ENCODE data around the gene SLC6A11. TPM values are rescaled to one million over a fixed set of nuclear protein-coding genes. Genes with fewer than 3 reads are reported as not detected.
A peak's percentile ranks its signal among the peaks of the same experiment; 100 is the strongest.

The SLC6A11 gene
- total and polyA plus RNA-seq, 2 of the 8 experiments (the other 6 are each of a cell fraction or from before 2014, with no cell fraction given): 0.78 to 1.5 TPM

DNA sequence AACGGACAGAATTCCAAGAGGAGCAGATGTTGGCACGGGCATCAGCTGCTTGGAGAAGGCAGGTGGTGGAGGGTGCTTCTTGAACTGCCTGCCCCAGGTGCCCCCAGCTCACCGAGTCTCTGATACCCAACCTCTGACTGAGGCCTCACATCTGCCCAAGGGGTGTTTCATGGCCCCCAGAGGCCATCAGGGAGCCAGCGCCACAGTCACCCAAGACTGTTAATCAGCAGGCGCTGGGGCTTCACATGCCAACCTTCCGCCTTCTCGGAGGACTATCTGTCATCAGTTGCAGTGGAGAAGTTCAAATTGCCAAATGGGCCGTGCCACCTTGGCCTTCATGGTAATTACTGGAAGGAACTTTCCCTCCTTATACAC, 114.6 kb downstream of the SLC6A11 start:
- H2BK120ac ChIP-seq (replicated peaks; ENCODE audit: low read depth, low read length): no peak overlapping the region
- H3K4ac ChIP-seq (replicated peaks; ENCODE audit: insufficient read length, low read depth, low read length): no peak overlapping the region
- H3K23me2 ChIP-seq (ENCODE audit: low read depth, low read length): no peaks in the 10 kb centered on the region
- H4K20me1 ChIP-seq (replicated peaks in 1 of 2; ENCODE audit: control insufficient read depth in 1 of 2, insufficient read depth in 2 of 2, low read length in 2 of 2): no peaks in the 10 kb centered on the region
- no peaks in the 10 kb centered on the region for H3K27me3 ChIP-seq (replicated peaks in 1 of 4; ENCODE audit: control insufficient read depth in 3 of 4, extremely low read depth in 1 of 4, insufficient read depth in 3 of 4, low read length in 3 of 4)
- CTCF ChIA-PET (ENCODE audit: partially characterized antibody): interaction anchor here (0.8 to 4.1 kb wide), 4 partner anchors 11 to 670 kb away, joined by 3 to 16 read pairs (median 4); no protein-coding TSS in a partner anchor
- POLR2A ChIA-PET (ENCODE audit: partially characterized antibody): no interaction called here
- H2AFZ ChIP-seq (ENCODE audit: low read length): no peak overlapping the region
- H3K79me1 ChIP-seq (ENCODE audit: low read depth, low read length): no peaks in the 10 kb centered on the region; the same call in 1 of the 2 replicates
- H3K36me3 ChIP-seq (ENCODE audit: control insufficient read depth in 2 of 4, insufficient read depth in 4 of 4, low read length in 3 of 4): no peaks in the 10 kb centered on the region
- H3K4me2 ChIP-seq (ENCODE audit: insufficient read depth in 1 of 2, low read depth in 2 of 2, low read length in 2 of 2): no peak overlapping the region
- H3K79me2 ChIP-seq (ENCODE audit: control insufficient read depth in 1 of 2, insufficient read depth in 2 of 2, low read length in 2 of 2): no peaks in the 10 kb centered on the region
- no peak overlapping the region for H3K23ac ChIP-seq (ENCODE audit: insufficient read length)
- H3K27ac ChIP-seq (ENCODE audit: low read depth, low read length): no peak overlapping the region
- no peak overlapping the region for H3K4me3 ChIP-seq (ENCODE audit: extremely low read depth in 1 of 4, insufficient read depth in 2 of 4, low read depth in 3 of 4, low read length in 4 of 4)
- no peak overlapping the region for H4K5ac ChIP-seq (ENCODE audit: insufficient read length, low read depth, low read length)
- no peak for FAIRE-seq
- no peak overlapping the region for H3K18ac ChIP-seq (ENCODE audit: extremely low read depth, low read length)
- no peak overlapping the region for H2AK5ac ChIP-seq (ENCODE audit: low read depth, low read length)
- H3K9ac ChIP-seq (replicated peaks in 1 of 4; ENCODE audit: extremely low read depth in 1 of 4, low read depth in 3 of 4, low read length in 3 of 4): no peak overlapping the region
- H2BK12ac ChIP-seq (ENCODE audit: low read depth, low read length): no peak overlapping the region
- 82% methylated on average over 8 of the region's 8 CpGs; no CpG with 5 or more reads in 1 of the 2 experiments for WGBS, 2 experiments (ENCODE audit: extremely low coverage in 1 of 2, insufficient coverage in 1 of 2, insufficient read length in 1 of 2, insufficient replicate concordance in 2 of 2, low coverage in 1 of 2, low lambda C conversion rate in 2 of 2, missing lambda C conversion rate in 1 of 2)
- H3K4me1 ChIP-seq (replicated peaks in 1 of 4; ENCODE audit: control insufficient read depth in 3 of 4, insufficient read depth in 4 of 4, low read length in 3 of 4): no peaks in the 10 kb centered on the region; a peak in 1 of 7 replicates
- H3K14ac ChIP-seq (ENCODE audit: insufficient read length): no peak overlapping the region
- H4K8ac ChIP-seq (ENCODE audit: extremely low read depth, insufficient read depth, low read length): no peak overlapping the region
- H2BK20ac ChIP-seq (ENCODE audit: low read length): no peak overlapping the region
- H3K56ac ChIP-seq (replicated peaks; ENCODE audit: insufficient read length, low read depth, low read length): no peak overlapping the region
- no peaks in the 10 kb centered on the region for H3K9me3 ChIP-seq (ENCODE audit: insufficient read depth in 2 of 2, low read depth in 1 of 2, low read length in 1 of 2)
- DNase-seq (ENCODE audit: low read depth in 1 of 2, low spot score in 2 of 2): peak in 1 of 2 experiments; percentile 14
- H2BK5ac ChIP-seq (ENCODE audit: low read depth, low read length): no peak overlapping the region
- H2BK15ac ChIP-seq (ENCODE audit: low read length): no peak overlapping the region
- H4K91ac ChIP-seq (replicated peaks; ENCODE audit: insufficient read length, low read length): no peak overlapping the region
- TF ChIP-seq CBX8 (IDR thresholded peaks at IDR 0.05; ENCODE audit: borderline replicate concordance, low read depth, low read length): no peak
- no peak for TF ChIP-seq EGR1 (IDR thresholded peaks at IDR 0.05; ENCODE audit: borderline replicate concordance, low read depth, low read length)
- no peak for TF ChIP-seq USF2 (IDR thresholded peaks at IDR 0.05; ENCODE audit: low read length)
- TF ChIP-seq SIRT6 (IDR thresholded peaks at IDR 0.05; ENCODE audit: low read length): no peak
- no peak for TF ChIP-seq NRF1 (IDR thresholded peaks at IDR 0.05; ENCODE audit: low read depth, low read length)
- no peak for TF ChIP-seq MAFK (IDR thresholded peaks at IDR 0.05; ENCODE audit: low read depth, low read length)
- TF ChIP-seq TCF12 (IDR thresholded peaks at IDR 0.05; ENCODE audit: low read depth, low read length): no peak
- no peak for TF ChIP-seq RNF2 (IDR thresholded peaks at IDR 0.05; ENCODE audit: borderline replicate concordance, low read depth, low read length, missing control alignments, poor library complexity, severe bottlenecking)
- TF ChIP-seq, protein P1, sequence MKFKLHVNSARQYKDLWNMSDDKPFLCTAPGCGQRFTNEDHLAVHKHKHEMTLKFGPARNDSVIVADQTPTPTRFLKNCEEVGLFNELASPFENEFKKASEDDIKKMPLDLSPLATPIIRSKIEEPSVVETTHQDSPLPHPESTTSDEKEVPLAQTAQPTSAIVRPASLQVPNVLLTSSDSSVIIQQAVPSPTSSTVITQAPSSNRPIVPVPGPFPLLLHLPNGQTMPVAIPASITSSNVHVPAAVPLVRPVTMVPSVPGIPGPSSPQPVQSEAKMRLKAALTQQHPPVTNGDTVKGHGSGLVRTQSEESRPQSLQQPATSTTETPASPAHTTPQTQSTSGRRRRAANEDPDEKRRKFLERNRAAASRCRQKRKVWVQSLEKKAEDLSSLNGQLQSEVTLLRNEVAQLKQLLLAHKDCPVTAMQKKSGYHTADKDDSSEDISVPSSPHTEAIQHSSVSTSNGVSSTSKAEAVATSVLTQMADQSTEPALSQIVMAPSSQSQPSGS (IDR thresholded peaks at IDR 0.05; ENCODE audit: low read length): no peak
- no peak for TF ChIP-seq KDM1A (IDR thresholded peaks at IDR 0.05; ENCODE audit: borderline replicate concordance, low read length)
- TF ChIP-seq SP1 (IDR thresholded peaks at IDR 0.05; ENCODE audit: low read depth, low read length): no peak
- TF ChIP-seq ASH2L (IDR thresholded peaks at IDR 0.05; ENCODE audit: low read length): no peak

Data from H1 (cell line).